H1 (cell line): ENCODE results near the gene MAP1LC3C. TPM values are rescaled to one million over a fixed set of nuclear protein-coding genes. Genes with fewer than 3 reads are reported as not detected.

Source experiments
- CTCF ChIA-PET: fragments of 300-600 bp; sonication (Branson Sonifier 250); formaldehyde crosslinking; loops from one replicate; lab custom pipeline; 2021; ENCODE audit not compliant: partially characterized antibody; lab: Charles Lee
- POLR2A ChIA-PET: fragments of 300-600 bp; sonication (Branson Sonifier 250); formaldehyde crosslinking; loops from one replicate; lab custom pipeline; 2021; ENCODE audit warnings: inconsistent platforms; ENCODE audit not compliant: partially characterized antibody; lab: Charles Lee
- DNase-seq, 2 experiments: peaks; one replicate each; pipeline versions ENCODE4 v3.0.0 to v3.0.0-alpha.2; 2010 to 2022; ENCODE audit warnings: low spot score in 2 of 2, low read depth in 1 of 2, mixed read lengths in 1 of 2
- FAIRE-seq: peaks from 2 replicates; lab custom pipeline; 2011; peaks lifted over from hg19 to GRCh38; lab: Jason Lieb, UNC
- H2AFZ ChIP-seq: 2 replicates; pipeline ENCODE4 v1.8.1; 2012; ENCODE audit warnings: low read length, inconsistent platforms
- H2AK5ac ChIP-seq: 2 replicates; pipeline ENCODE4 v1.6.1; 2013; ENCODE audit warnings: low read depth, low read length
- H2BK120ac ChIP-seq: replicated peaks from 2 replicates; pipeline ENCODE3; 2013; ENCODE audit warnings: low read depth, low read length, inconsistent platforms
- H2BK12ac ChIP-seq: 2 replicates; pipeline ENCODE4 v1.6.1; 2013; ENCODE audit warnings: low read depth, low read length
- H2BK15ac ChIP-seq: 2 replicates; pipeline ENCODE4 v1.6.1; 2013; ENCODE audit warnings: low read length
- H2BK20ac ChIP-seq: 2 replicates; pipeline ENCODE4 v1.6.1; 2013; ENCODE audit warnings: low read length
- H2BK5ac ChIP-seq: 2 replicates; pipeline ENCODE4 v1.6.1; 2013; ENCODE audit warnings: low read depth, low read length
- H3K14ac ChIP-seq: 2 replicates; pipeline ENCODE4 v1.6.1; 2013; ENCODE audit warnings: inconsistent platforms; ENCODE audit not compliant: insufficient read length
- H3K18ac ChIP-seq: 2 replicates; pipeline ENCODE4 v1.6.1; 2013; ENCODE audit warnings: low read length; ENCODE audit errors: extremely low read depth
- H3K23ac ChIP-seq: 2 replicates; pipeline ENCODE4 v1.6.1; 2013; ENCODE audit warnings: inconsistent platforms; ENCODE audit not compliant: insufficient read length
- H3K23me2 ChIP-seq: 2 replicates; pipeline ENCODE4 v1.6.1; 2013; ENCODE audit warnings: low read depth, low read length
- H3K27ac ChIP-seq: 2 replicates; pipeline ENCODE4 v1.6.1; 2011; ENCODE audit warnings: low read depth, low read length, inconsistent platforms
- H3K27me3 ChIP-seq, 4 experiments: replicated peaks in 1 of 4; 1 replicate in 1 of 4; 2 replicates in 3 of 4; pipeline versions ENCODE4 v1.6.1 to v1.8.1; 2011 to 2013; ENCODE audit warnings: low read length in 3 of 4, mild to moderate bottlenecking in 3 of 4, inconsistent platforms in 2 of 4, mixed read lengths in 2 of 4, moderate library complexity in 1 of 4; ENCODE audit not compliant: control insufficient read depth in 3 of 4, insufficient read depth in 3 of 4; ENCODE audit errors: extremely low read depth in 1 of 4
- H3K36me3 ChIP-seq, 4 experiments: 2 replicates each; pipeline versions ENCODE4 v1.6.1 to v1.8.1; 2011 to 2013; ENCODE audit warnings: mild to moderate bottlenecking in 4 of 4, low read length in 3 of 4, moderate library complexity in 2 of 4, control low read depth in 1 of 4, inconsistent platforms in 1 of 4; ENCODE audit not compliant: insufficient read depth in 4 of 4, control insufficient read depth in 2 of 4
- H3K4ac ChIP-seq: replicated peaks from 2 replicates; pipeline ENCODE3; 2013; ENCODE audit warnings: low read length, low read depth, mixed read lengths, inconsistent platforms; ENCODE audit not compliant: insufficient read length
- H3K4me1 ChIP-seq, 4 experiments: replicated peaks in 1 of 4; 1 replicate in 1 of 4; 2 replicates in 3 of 4; pipeline versions ENCODE4 v1.6.1 to v1.8.1; 2011 to 2013; ENCODE audit warnings: low read length in 3 of 4, inconsistent platforms in 2 of 4, mixed read lengths in 1 of 4; ENCODE audit not compliant: insufficient read depth in 4 of 4, control insufficient read depth in 3 of 4
- H3K4me2 ChIP-seq, 2 experiments: 2 replicates each; pipeline versions ENCODE4 v1.6.1 to v1.8.1; 2011 to 2013; ENCODE audit warnings: low read depth in 2 of 2, low read length in 2 of 2, control low read depth in 1 of 2, inconsistent platforms in 1 of 2, mild to moderate bottlenecking in 1 of 2; ENCODE audit not compliant: insufficient read depth in 1 of 2
- H3K4me3 ChIP-seq, 4 experiments: fragments of 200-600, 300-600 bp in 1 of 4; sonication (generic), shearing (Covaris generic), sonication (Bioruptor Twin) in 1 of 4; 2 replicates each; pipeline versions ENCODE4 v1.5.1 to v1.8.1; 2011 to 2016; ENCODE audit warnings: low read length in 4 of 4, low read depth in 3 of 4, control low read depth in 2 of 4, inconsistent platforms in 2 of 4, mild to moderate bottlenecking in 2 of 4, mixed read lengths in 1 of 4, moderate library complexity in 1 of 4; ENCODE audit not compliant: insufficient read depth in 2 of 4; ENCODE audit errors: extremely low read depth in 1 of 4
- H3K56ac ChIP-seq: replicated peaks from 2 replicates; pipeline ENCODE3; 2013; ENCODE audit warnings: low read depth, mild to moderate bottlenecking, mixed read lengths, low read length, inconsistent platforms; ENCODE audit not compliant: insufficient read length
- H3K79me1 ChIP-seq: 2 replicates; pipeline ENCODE4 v1.6.1; 2013; ENCODE audit warnings: low read depth, low read length, control low read depth
- H3K79me2 ChIP-seq, 2 experiments: 2 replicates each; pipeline versions ENCODE4 v1.6.1 to v1.8.1; 2012 to 2013; ENCODE audit warnings: low read length in 2 of 2, mild to moderate bottlenecking in 2 of 2, inconsistent platforms in 1 of 2; ENCODE audit not compliant: insufficient read depth in 2 of 2, control insufficient read depth in 1 of 2
- H3K9ac ChIP-seq, 4 experiments: replicated peaks in 1 of 4; 1 replicate in 1 of 4; 2 replicates in 3 of 4; pipeline versions ENCODE4 v1.6.1 to v1.8.1; 2011 to 2013; ENCODE audit warnings: low read depth in 3 of 4, low read length in 3 of 4, control low read depth in 2 of 4, mild to moderate bottlenecking in 2 of 4, moderate library complexity in 2 of 4, inconsistent platforms in 1 of 4; ENCODE audit errors: extremely low read depth in 1 of 4
- H3K9me3 ChIP-seq, 2 experiments: 2 replicates each; pipeline versions ENCODE4 v1.6.1 to v1.8.1; 2012 to 2013; ENCODE audit warnings: mild to moderate bottlenecking in 2 of 2, moderate library complexity in 2 of 2, control low read depth in 1 of 2, inconsistent platforms in 1 of 2, low read depth in 1 of 2, low read length in 1 of 2, mixed read lengths in 1 of 2; ENCODE audit not compliant: insufficient read depth in 2 of 2
- H4K20me1 ChIP-seq, 2 experiments: replicated peaks in 1 of 2; 2 replicates each; pipeline versions ENCODE3 to v1.8.1; 2011 to 2013; ENCODE audit warnings: inconsistent platforms in 2 of 2, low read length in 2 of 2, mild to moderate bottlenecking in 1 of 2; ENCODE audit not compliant: insufficient read depth in 2 of 2, control insufficient read depth in 1 of 2
- H4K5ac ChIP-seq: 2 replicates; pipeline ENCODE4 v1.6.1; 2013; ENCODE audit warnings: low read length, low read depth, mixed read lengths, inconsistent platforms; ENCODE audit not compliant: insufficient read length
- H4K8ac ChIP-seq: 2 replicates; pipeline ENCODE4 v1.8.0; 2013; ENCODE audit warnings: mild to moderate bottlenecking, moderate library complexity, low read length, inconsistent platforms; ENCODE audit not compliant: insufficient read depth; ENCODE audit errors: extremely low read depth
- H4K91ac ChIP-seq: replicated peaks from 2 replicates; pipeline ENCODE3; 2013; ENCODE audit warnings: low read length, mixed read lengths, inconsistent platforms; ENCODE audit not compliant: insufficient read length
- ATF3 ChIP-seq: IDR thresholded peaks from 2 replicates; pipeline ENCODE4 v1.6.1; 2011; ENCODE audit warnings: low read depth, mild to moderate bottlenecking, low read length; ENCODE audit not compliant: insufficient read depth
- BRCA1 ChIP-seq: IDR thresholded peaks from 2 replicates; pipeline ENCODE4 v1.6.1; 2012; ENCODE audit warnings: low read depth, low read length, improper control_type of control experiment
- CEBPB ChIP-seq: IDR thresholded peaks from 2 replicates; pipeline ENCODE4 v1.6.1; 2012; ENCODE audit warnings: low read depth, low read length
- EGR1 ChIP-seq: IDR thresholded peaks from 2 replicates; pipeline ENCODE4 v1.6.1; 2011; ENCODE audit warnings: low read depth, low read length, borderline replicate concordance
- EP300 ChIP-seq, 2 experiments: IDR thresholded peaks; 1 replicate in 1 of 2; 2 replicates in 1 of 2; pipeline ENCODE4 v1.6.1; 2011 to 2012; ENCODE audit warnings: low read depth in 2 of 2, low read length in 2 of 2, mild to moderate bottlenecking in 2 of 2, borderline replicate concordance in 1 of 2, inconsistent platforms in 1 of 2, moderate library complexity in 1 of 2
- GTF2F1 ChIP-seq: IDR thresholded peaks from 2 replicates; pipeline ENCODE4 v1.6.1; 2012; ENCODE audit warnings: low read depth, low read length, improper control_type of control experiment, borderline replicate concordance
- HDAC6 ChIP-seq: IDR thresholded peaks from one replicate; pipeline ENCODE4 v1.7.1; 2012; ENCODE audit warnings: low read depth, mild to moderate bottlenecking, inconsistent platforms, low read length, moderate library complexity
- JUN ChIP-seq: IDR thresholded peaks from 2 replicates; pipeline ENCODE4 v1.6.1; 2011; ENCODE audit warnings: low read depth, mild to moderate bottlenecking, improper control_type of control experiment, low read length
- JUND ChIP-seq: IDR thresholded peaks from 2 replicates; pipeline ENCODE4 v1.6.1; 2011; ENCODE audit warnings: mild to moderate bottlenecking, improper control_type of control experiment, low read length
- KDM5A ChIP-seq: fragments of 200-600 bp; IDR thresholded peaks from 2 replicates; pipeline ENCODE4 v1.7.1; 2012; ENCODE audit warnings: mild to moderate bottlenecking, low read length, inconsistent platforms, mixed read lengths
- POU5F1 ChIP-seq: IDR thresholded peaks from 2 replicates; pipeline ENCODE4 v1.6.1; 2011; ENCODE audit warnings: low read depth, mild to moderate bottlenecking, low read length, moderate library complexity
- SRF ChIP-seq: IDR thresholded peaks from 2 replicates; pipeline ENCODE4 v1.6.1; 2011; ENCODE audit warnings: mild to moderate bottlenecking, low read depth, low read length, moderate library complexity
- ZNF274 ChIP-seq: IDR thresholded peaks from 2 replicates; pipeline ENCODE4 v1.7.0; 2012; ENCODE audit warnings: low read length, borderline replicate concordance; ENCODE audit errors: extremely low read depth
- WGBS, 2 experiments: shearing (Covaris generic) in 1 of 2; methylation state at CpG; one replicate each; pipeline versions ENCODE4 v1.1.6 to v1.1.7; 2013 to 2015; ENCODE audit warnings: low lambda C conversion rate in 2 of 2, mixed read lengths in 2 of 2, inconsistent platforms in 1 of 2, low coverage in 1 of 2, missing lambda C conversion rate in 1 of 2; ENCODE audit not compliant: insufficient replicate concordance in 2 of 2, insufficient coverage in 1 of 2, insufficient read length in 1 of 2; ENCODE audit errors: extremely low coverage in 1 of 2, missing lambda C conversion rate in 1 of 2; 5-methylcytosine and 5-hydroxymethylcytosine counted together
- polyA plus RNA-seq, 7 experiments: library from polyadenylated mRNA; depleted of rRNA in 3 of 7; stranded (reverse) in 5 of 7; unstranded in 2 of 7; fragments of >200 nt in 5 of 7; fragments of 200-250 nt in 2 of 7; gene quantifications; 1 replicate in 5 of 7; 2 replicates in 1 of 7; 4 replicates in 1 of 7; pipeline versions ENCODE4 v1.2.1 to v1.2.3, GENCODE V29; 2011 to 2013; ENCODE audit warnings: missing spikeins in 2 of 7, mixed read lengths in 2 of 7
- total RNA-seq: library from RNA; stranded (reverse); fragmentation: NEBNext Ultra II Directional; extraction: Animal tissue kit (Norgen Biotek cat#: 25700); gene quantifications from 2 replicates; pipeline ENCODE4 v1.2.1, GENCODE V29; 2021

The MAP1LC3C gene
- total and polyA plus RNA-seq, 2 of the 8 experiments (the other 6 are each of a cell fraction or from before 2014, with no cell fraction given): 1.7 to 3.2 TPM

GRCh38 chr1:241968611-241969010 is 30.3 kb downstream of the MAP1LC3C start:
- no peaks in the 10 kb centered on the region for H3K79me1 ChIP-seq
- no peak overlapping the region for H2BK20ac ChIP-seq
- H3K27me3 ChIP-seq: no peaks in the 10 kb centered on the region
- H3K4me1 ChIP-seq: no peaks in the 10 kb centered on the region
- no peak overlapping the region for H4K5ac ChIP-seq
- DNase-seq (no peak), FAIRE-seq (no peak)
- POLR2A ChIA-PET: no interaction called here
- no peak overlapping the region for H2AFZ ChIP-seq
- no peak overlapping the region for H3K56ac ChIP-seq
- H3K4me2 ChIP-seq: no peak overlapping the region
- H3K23ac ChIP-seq: no peak overlapping the region
- no peak overlapping the region for H2BK5ac ChIP-seq
- no peaks in the 10 kb centered on the region for H3K9me3 ChIP-seq
- H3K18ac ChIP-seq: no peak overlapping the region
- no peak overlapping the region for H2BK12ac ChIP-seq
- H2BK15ac ChIP-seq: no peak overlapping the region
- no peak overlapping the region for H3K14ac ChIP-seq
- TF ChIP-seq ATF3 (no peak), EP300 (IDR thresholded peaks at IDR 0.05; ENCODE audit: borderline replicate concordance in 1 of 2, low read depth in 2 of 2, low read length in 2 of 2) (no peak), EGR1 (no peak), HDAC6 (no peak), POU5F1 (no peak), GTF2F1 (no peak), SRF (no peak), JUND (no peak), BRCA1 (no peak), JUN (no peak), ZNF274 (no peak), CEBPB (no peak), KDM5A (no peak)
- TF ChIP-seq, all 59 proteins: peak for 0
- Histone ChIP-seq H4K8ac (no peak overlapping the region), H3K4me3 (no peak overlapping the region), H2AK5ac (no peak overlapping the region), H3K27ac (no peak overlapping the region), H2BK120ac (no peak overlapping the region), H3K9ac (no peak overlapping the region), H4K20me1 (no peaks in the 10 kb centered on the region), H4K91ac (no peak overlapping the region), H3K23me2 (no peaks in the 10 kb centered on the region), H3K79me2 (no peaks in the 10 kb centered on the region), H3K36me3 (no peaks in the 10 kb centered on the region), H3K4ac (no peak overlapping the region)
- whole genome bisulfite sequencing, 2 experiments: 75% methylated on average over 4 of the region's 4 CpGs; no CpG with 5 or more reads in 1 of the 2 experiments
- CTCF ChIA-PET: interaction anchor here (0.7 to 1.0 kb wide), 2 partner anchors 17 to 48 kb away, joined by 3 to 4 read pairs; no protein-coding TSS in a partner anchor
